ENCODE data around the gene TECPR2. TPM values are rescaled to one million over a fixed set of nuclear protein-coding genes. Genes with fewer than 3 reads are reported as not detected.

Gene TECPR2
- total RNA-seq, 4 donors from 2014 or later, result 28.7 to 54.8 (median 36.6) TPM

GRCh38 chr14:102469261-102469660, 106.5 kb downstream of the TECPR2 start:
- no peak for DNase-seq (ENCODE audit: extremely low spot score)
- H3K4me1 ChIP-seq, result no peaks in the 10 kb centered on the region
- H3K36me3 ChIP-seq, result peaks cover 3 to 54% (median 27%) of the 10 kb centered on the region in 4 donors
- no peak overlapping the region for H3K27ac ChIP-seq (replicated peaks in 1 of 4)
- WGBS, result 96% methylated on average over 1 of the region's 1 CpG
- TF ChIP-seq EP300 (IDR thresholded peaks at IDR 0.05) (no peak), POLR2A (IDR thresholded peaks at IDR 0.05; ENCODE audit: low read depth) (no peak), CTCF (IDR thresholded peaks at IDR 0.05) (no peak), POLR2AphosphoS5 (IDR thresholded peaks at IDR 0.05) (no peak)
- H3K27me3 ChIP-seq, result no peaks in the 10 kb centered on the region
- H3K9me3 ChIP-seq, result no peaks in the 10 kb centered on the region
- H3K4me3 ChIP-seq, result no peak overlapping the region
- intact Hi-C loops (cut with DNase I), result no loop called here

- intact Hi-C loops (cut with DNase I), result no loop called here
- peaks cover 0 to 25% (median 8%) of the 10 kb centered on the region in 4 donors for H3K36me3 ChIP-seq
- no peak for DNase-seq (ENCODE audit: extremely low spot score)
- no peak overlapping the region for H3K27ac ChIP-seq (replicated peaks in 1 of 4)
- H3K4me1 ChIP-seq, result peaks cover 0 to 8% (median 8%) of the 10 kb centered on the region in 4 donors
- H3K27me3 ChIP-seq, result no peaks in the 10 kb centered on the region
- TF ChIP-seq POLR2A (IDR thresholded peaks at IDR 0.05; ENCODE audit: low read depth), result no peak
- TF ChIP-seq CTCF (IDR thresholded peaks at IDR 0.05), result no peak
- no peak for TF ChIP-seq POLR2AphosphoS5 (IDR thresholded peaks at IDR 0.05)
- TF ChIP-seq EP300 (IDR thresholded peaks at IDR 0.05), result no peak
- 91% methylated on average over 8 of the region's 8 CpGs for WGBS
- no peak overlapping the region for H3K4me3 ChIP-seq
- no peaks in the 10 kb centered on the region for H3K9me3 ChIP-seq
Observed at GRCh38 chr14:102471921-102472790, 109.4 kb downstream of the TECPR2 start.

- H3K27ac ChIP-seq (replicated peaks in 1 of 4), result no peak overlapping the region
- 91% methylated on average over 6 of the region's 9 CpGs for WGBS
- no peak overlapping the region for H3K4me3 ChIP-seq
- no peak for DNase-seq (ENCODE audit: extremely low spot score)
- H3K9me3 ChIP-seq, result no peaks in the 10 kb centered on the region
- H3K4me1 ChIP-seq, result peaks cover 0 to 8% (median 8%) of the 10 kb centered on the region in 4 donors
- H3K36me3 ChIP-seq, result peaks cover 0 to 19% (median 7%) of the 10 kb centered on the region in 4 donors
- no peak for TF ChIP-seq POLR2A (IDR thresholded peaks at IDR 0.05; ENCODE audit: low read depth)
- no peak for TF ChIP-seq POLR2AphosphoS5 (IDR thresholded peaks at IDR 0.05)
- TF ChIP-seq EP300 (IDR thresholded peaks at IDR 0.05), result no peak
- no peak for TF ChIP-seq CTCF (IDR thresholded peaks at IDR 0.05)
- H3K27me3 ChIP-seq, result no peaks in the 10 kb centered on the region
- intact Hi-C loops (cut with DNase I), result no loop called here
Observed at GRCh38 chr14:102472791-102473150, 110.0 kb downstream of the TECPR2 start.

- peaks cover 0 to 8% (median 8%) of the 10 kb centered on the region in 4 donors for H3K4me1 ChIP-seq
- TF ChIP-seq POLR2AphosphoS5 (IDR thresholded peaks at IDR 0.05), result no peak
- no peak for TF ChIP-seq EP300 (IDR thresholded peaks at IDR 0.05)
- no peak for TF ChIP-seq CTCF (IDR thresholded peaks at IDR 0.05)
- TF ChIP-seq POLR2A (IDR thresholded peaks at IDR 0.05; ENCODE audit: low read depth), result no peak
Observed at GRCh38 chr14:102473559-102473958, 110.8 kb downstream of the TECPR2 start.

More at GRCh38 chr14:102473559-102473958, 110.8 kb downstream of the TECPR2 start:
- Histone ChIP-seq H3K9me3 (no peaks in the 10 kb centered on the region), H3K4me3 (no peak overlapping the region), H3K36me3 (peaks cover 0 to 14% (median 7%) of the 10 kb centered on the region in 4 donors), H3K27me3 (no peaks in the 10 kb centered on the region), H3K27ac (replicated peaks in 1 of 4) (no peak overlapping the region)
- WGBS, result 94% methylated on average over 2 of the region's 2 CpGs
- no peak for DNase-seq (ENCODE audit: extremely low spot score)
- intact Hi-C loops (cut with DNase I), result no loop called here
